SKM-1 treated with dmso at 0.1 percent for 144 hours (cell line): ENCODE results near the gene HYDIN.

Experiments
- DNase-seq: peaks from one replicate; lab custom pipeline; 2025; ENCODE audit not compliant: unreplicated experiment; lab: John Stamatoyannopoulos, UW

Gene HYDIN

GRCh38 chr16:70769131-70769530 lies 461.4 kb downstream of the HYDIN start:
- no peak for DNase-seq

DNA sequence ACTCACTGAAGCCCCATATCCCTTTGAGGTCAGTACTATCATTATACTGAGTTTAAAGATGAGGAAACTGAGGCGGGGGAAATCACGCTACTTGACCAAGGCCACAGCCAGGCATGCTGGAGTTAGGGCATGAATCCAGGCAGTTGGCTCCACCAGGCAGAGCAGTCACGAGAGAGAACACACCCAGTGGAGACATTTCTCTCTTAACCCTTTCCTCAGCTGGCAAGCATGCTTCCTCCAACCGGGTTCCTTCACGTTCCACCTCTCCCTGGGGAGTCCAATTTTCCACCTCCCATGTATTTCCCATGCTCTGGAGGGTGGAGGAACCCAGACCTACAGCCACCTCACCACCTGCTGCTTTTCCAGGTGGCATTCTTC lies 462.3 kb downstream of the HYDIN start:
- DNase-seq = no peak

DNA sequence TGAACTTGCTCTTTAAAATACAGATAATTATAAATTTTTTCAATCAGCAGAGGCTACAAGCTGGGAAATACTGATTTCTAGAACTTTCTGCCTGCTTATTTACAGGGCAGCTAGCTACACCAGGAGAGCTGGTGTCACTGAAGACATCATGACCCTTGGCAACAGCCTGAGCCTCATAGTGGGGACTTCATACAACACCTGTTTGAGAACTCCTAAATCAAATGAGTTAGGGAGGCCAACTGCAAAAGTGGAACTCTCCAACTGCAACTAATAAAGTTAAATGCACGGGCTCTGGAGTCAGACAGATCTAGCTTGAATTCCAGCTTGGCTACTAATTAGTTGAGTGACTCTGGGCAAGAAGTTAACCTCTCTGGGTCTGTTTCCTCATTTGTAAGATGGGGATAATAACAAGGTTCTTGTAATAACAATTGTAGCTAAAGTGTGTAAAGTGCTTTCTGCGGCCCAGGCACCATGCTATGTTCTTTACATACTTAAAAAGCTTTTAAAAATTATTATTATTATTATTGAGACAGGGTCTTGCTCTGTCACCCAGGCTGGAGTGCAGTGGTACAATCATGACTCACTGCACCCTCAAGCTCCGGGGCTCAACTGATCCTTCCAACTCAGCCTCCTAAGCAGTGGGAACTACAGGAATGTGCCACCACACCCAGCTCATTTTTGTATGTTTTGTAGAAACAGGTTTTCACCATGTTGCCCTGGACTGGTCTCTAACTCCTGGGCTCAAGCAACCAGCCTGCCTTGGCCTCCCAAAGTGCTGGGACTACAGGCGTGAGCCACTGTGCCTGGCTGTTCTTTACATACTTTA lies 462.9 kb downstream of the HYDIN start:
- no peak for DNase-seq

- no peak for DNase-seq
Measured at GRCh38 chr16:70766658-70767057, 463.9 kb downstream of the HYDIN start.

GRCh38 chr16:70766176-70766575 lies 464.3 kb downstream of the HYDIN start:
- no peak for DNase-seq

- DNase-seq = no peak
Measured at GRCh38 chr16:70765491-70765890, 465.0 kb downstream of the HYDIN start.

DNA sequence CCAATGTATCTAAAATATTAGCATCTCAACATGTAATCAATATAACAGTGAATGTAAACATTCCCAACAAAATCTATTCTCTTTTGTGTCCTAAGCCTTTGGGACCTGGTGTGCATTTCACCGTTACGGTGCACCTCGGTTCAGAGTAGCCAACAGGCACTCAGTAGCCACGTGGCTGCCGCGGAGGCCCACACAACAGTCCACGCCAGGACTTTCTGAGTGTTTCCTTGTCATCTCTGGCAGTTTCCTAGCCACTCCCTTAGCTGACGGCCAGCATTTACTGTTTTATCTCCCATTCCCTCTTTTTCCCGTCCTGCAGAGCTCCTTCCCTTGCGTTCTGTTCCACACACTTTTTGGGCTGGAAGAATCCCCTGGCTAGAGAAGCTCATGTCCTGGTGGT lies 465.9 kb downstream of the HYDIN start:
- no peak for DNase-seq

DNA sequence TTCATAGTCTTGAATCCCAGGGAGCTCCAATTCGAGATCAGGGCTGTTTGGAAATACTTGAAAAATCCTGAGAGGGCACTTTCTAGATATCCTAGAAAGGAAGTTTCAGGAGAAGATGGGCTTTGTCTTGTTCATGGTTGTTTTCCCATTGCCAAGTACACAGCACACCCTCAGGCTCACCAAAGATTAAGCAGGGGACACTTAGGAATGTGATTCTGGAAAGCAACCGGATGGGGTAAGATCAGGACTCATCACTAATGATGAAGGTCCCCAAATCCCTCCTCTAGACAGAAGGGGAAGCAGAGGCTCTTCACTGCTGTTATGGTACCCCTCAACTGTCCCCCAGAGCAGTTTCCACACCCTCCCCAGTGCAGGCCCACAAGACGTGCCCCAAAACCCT lies 470.3 kb downstream of the HYDIN start:
- no peak for DNase-seq

- DNase-seq = no peak
Measured at GRCh38 chr16:70759666-70760065, 470.9 kb downstream of the HYDIN start.

DNA sequence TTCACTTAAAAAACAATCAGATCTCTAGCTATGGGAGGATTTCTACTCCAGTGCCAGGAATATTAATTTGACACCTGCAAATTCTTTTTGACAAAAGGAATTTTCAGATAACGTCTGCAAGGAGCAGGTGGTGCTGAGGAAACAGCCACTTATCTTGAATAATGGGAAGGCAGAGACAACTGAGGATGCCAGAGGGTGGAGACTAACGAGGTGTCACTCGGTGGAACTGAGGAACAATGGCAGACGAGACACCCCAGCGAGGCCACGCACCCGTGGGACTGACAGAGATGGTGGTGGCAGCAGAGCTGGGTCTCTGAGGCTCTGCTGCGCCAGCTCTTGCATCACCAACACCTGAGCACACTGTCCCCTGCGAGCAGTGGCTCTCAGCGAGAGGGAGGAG lies 471.7 kb downstream of the HYDIN start:
- DNase-seq = no peak
